Kidney (tissue), 14 donors: Measurements from ENCODE around the gene CPN2. TPM values are rescaled to one million over a fixed set of nuclear protein-coding genes. Genes with fewer than 3 reads are reported as not detected.

Experiments used
- DNase-seq, 5 donors: peaks; one replicate each; pipeline ENCODE4 v3.0.0-alpha.2; 2013 to 2020
- FAIRE-seq: peaks from 2 replicates; lab custom pipeline; 2012; peaks lifted over from hg19 to GRCh38; lab: Jason Lieb, UNC
- H3K27ac ChIP-seq, 2 donors: one replicate each; pipeline ENCODE4 v1.7.0; 2013; ENCODE audit warnings: low read depth in 2 of 2, low read length in 2 of 2, inconsistent platforms in 1 of 2
- H3K27me3 ChIP-seq: one replicate; pipeline ENCODE4 v1.7.1; 2013; ENCODE audit warnings: low read length, inconsistent platforms; ENCODE audit not compliant: control insufficient read depth, insufficient read depth
- H3K36me3 ChIP-seq, 3 donors: one replicate each; pipeline versions ENCODE4 v1.7.0 to v1.7.1; 2013; ENCODE audit warnings: low read length in 3 of 3, control low read depth in 1 of 3, inconsistent platforms in 1 of 3; ENCODE audit not compliant: insufficient read depth in 3 of 3, control insufficient read depth in 2 of 3
- H3K4me1 ChIP-seq, 3 donors: one replicate each; pipeline versions ENCODE4 v1.7.0 to v1.7.1; 2013; ENCODE audit warnings: low read length in 3 of 3, inconsistent platforms in 1 of 3, low read depth in 1 of 3; ENCODE audit not compliant: control insufficient read depth in 2 of 3, insufficient read depth in 2 of 3
- H3K4me3 ChIP-seq, 3 donors: one replicate each; pipeline versions ENCODE4 v1.7.0 to v1.8.1; 2013; ENCODE audit warnings: low read length in 3 of 3, control low read depth in 1 of 3, inconsistent platforms in 1 of 3
- H3K9ac ChIP-seq, 3 donors: one replicate each; pipeline versions ENCODE4 v1.7.0 to v1.7.1; 2013; ENCODE audit warnings: low read length in 3 of 3, control low read depth in 1 of 3, inconsistent platforms in 1 of 3
- H3K9me3 ChIP-seq, 3 donors: one replicate each; pipeline versions ENCODE4 v1.7.0 to v1.7.1; 2013; ENCODE audit warnings: low read length in 3 of 3, control low read depth in 1 of 3, inconsistent platforms in 1 of 3; ENCODE audit not compliant: control insufficient read depth in 2 of 3, insufficient read depth in 1 of 3
- CTCF ChIP-seq: IDR thresholded peaks from 3 replicates; pipeline ENCODE4 v1.5.1; 2012; ENCODE audit warnings: mild to moderate bottlenecking, moderate library complexity, borderline replicate concordance; ENCODE audit not compliant: insufficient read depth; ENCODE audit errors: extremely low read depth
- intact Hi-C: fragments of 100-400 bp; cut with DNase I; formaldehyde crosslinking; loops from one replicate; pipeline ENCODE4 v1.11.1; 2022
- polyA plus RNA-seq: library from polyadenylated mRNA; stranded (reverse); fragments of 350-450 nt; fragmentation: Illumina TruSeq; extraction: RNeasy Lipid Tissue Mini Kit (QIAGEN cat#74804); gene quantifications from one replicate; pipeline ENCODE4 v1.2.3, GENCODE V29; 2014; ENCODE audit warnings: low read depth, low replicate concordance; ENCODE audit not compliant: insufficient read depth
- total RNA-seq: library from RNA; stranded (reverse); fragmentation: NEBNext Ultra II Directional; extraction: Animal tissue kit (Norgen Biotek cat#: 25700); gene quantifications from one replicate; pipeline ENCODE4 v1.2.1, GENCODE V29; 2021
- donor health status: control.
- donor health status: control.
- donor health status: control.
- donor health status: control.
- donor health status: control.
- donor health status: DM: yes; HTN: yes; CAD: no.
- donor health status: Normal renal cell carcinoma (clear cell type).

The CPN2 gene
- total and polyA plus RNA-seq, 2 donors from 2014 or later, result 0.72 to 15.8 TPM

GRCh38 chr3:194314388-194315068 is 36.6 kb downstream of the CPN2 start:
- no peak for TF ChIP-seq CTCF
- DNase-seq (no peak), FAIRE-seq (no peak)
- Histone ChIP-seq H3K4me3 (peak overlapping the region in 1 of 3 donors; percentile 3), H3K9ac (peak overlapping the region in 1 of 3 donors; percentile 77), H3K4me1 (peaks cover 2 to 14% (median 11%) of the 10 kb centered on the region in 3 donors), H3K9me3 (peaks cover 0 to 3% (median 2%) of the 10 kb centered on the region in 3 donors), H3K36me3 (no peaks in the 10 kb centered on the region), H3K27me3 (no peaks in the 10 kb centered on the region), H3K27ac (peak overlapping the region in 1 of 2 donors; percentile 25)
- intact Hi-C loops, result loop anchor here (10.0 kb wide), 2 partner anchors 530 to 650 kb away; no protein-coding TSS in a partner anchor

- no peak overlapping the region for H3K4me3 ChIP-seq
- no peak overlapping the region for H3K9ac ChIP-seq
- H3K4me1 ChIP-seq, result peaks cover 2 to 16% (median 11%) of the 10 kb centered on the region in 3 donors
- H3K27me3 ChIP-seq, result no peaks in the 10 kb centered on the region
- intact Hi-C loops, result loop anchor here (10.0 kb wide), 2 partner anchors 529 to 649 kb away; no protein-coding TSS in a partner anchor
- no peaks in the 10 kb centered on the region for H3K36me3 ChIP-seq
- H3K9me3 ChIP-seq, result no peaks in the 10 kb centered on the region
- TF ChIP-seq CTCF, result no peak
- no peak overlapping the region for H3K27ac ChIP-seq
- DNase-seq (peak in 1 of 5 donors; percentile 71), FAIRE-seq (no peak)
Observed at GRCh38 chr3:194313560-194314387, 37.4 kb downstream of the CPN2 start.

GRCh38 chr3:194312743-194313281 is 38.3 kb downstream of the CPN2 start:
- Histone ChIP-seq H3K9ac (no peak overlapping the region), H3K9me3 (no peaks in the 10 kb centered on the region), H3K36me3 (no peaks in the 10 kb centered on the region), H3K4me3 (peak overlapping the region in 2 of 3 donors; percentile 7 to 12), H3K4me1 (peaks cover 5 to 20% (median 18%) of the 10 kb centered on the region in 3 donors), H3K27me3 (no peaks in the 10 kb centered on the region), H3K27ac (no peak overlapping the region)
- intact Hi-C loops, result loop anchor here (10.0 kb wide), 2 partner anchors 528 to 648 kb away; no protein-coding TSS in a partner anchor
- DNase-seq (peak; percentile 76 to 94 (median 90)), FAIRE-seq (no peak)
- no peak for TF ChIP-seq CTCF
